HEK293 (cell line): Measurements from ENCODE around the gene PHPT1.

Experiments used
- CTCF ChIA-PET: fragments of 350-600 bp; formaldehyde crosslinking; extraction: SDS; loops from one replicate; lab custom pipeline; 2021; ENCODE audit warnings: antibody characterized with exemption; lab: Yijun Ruan, JAX
- POLR2A ChIA-PET: fragments of 300-600 bp; formaldehyde crosslinking; extraction: SDS; loops from one replicate; lab custom pipeline; 2020; ENCODE audit warnings: antibody characterized with exemption, inconsistent platforms; lab: Yijun Ruan, JAX
- H3K27ac ChIP-seq: fragments of 200-500 bp; sonication (Bioruptor generic); 2 replicates; pipeline ENCODE4 v1.5.1; 2014; ENCODE audit warnings: low read depth, low read length, control low read depth, inconsistent platforms; ENCODE audit errors: extremely low read depth
- H3K36me3 ChIP-seq, 2 experiments: fragments of 200-500 bp in 1 of 2; sonication (Bioruptor generic) in 1 of 2; 1 replicate in 1 of 2; 2 replicates in 1 of 2; pipeline ENCODE4 v1.5.1; 2014 to 2017; ENCODE audit warnings: inconsistent platforms in 2 of 2, low read length in 2 of 2; ENCODE audit not compliant: control insufficient read depth in 2 of 2, insufficient read depth in 1 of 2
- H3K4me1 ChIP-seq: fragments of 200-500 bp; sonication (Bioruptor generic); 2 replicates; pipeline ENCODE4 v1.5.1; 2014; ENCODE audit warnings: mild to moderate bottlenecking, low read length, inconsistent platforms; ENCODE audit not compliant: control insufficient read depth, insufficient read depth
- H3K4me3 ChIP-seq: 2 replicates; pipeline ENCODE4 v1.5.1; 2011; ENCODE audit warnings: low read depth, mild to moderate bottlenecking, control low read depth, low read length, moderate library complexity
- H3K9me3 ChIP-seq: fragments of 200-500 bp; sonication (Bioruptor generic); 2 replicates; pipeline ENCODE4 v1.5.1; 2014; ENCODE audit warnings: low read depth, low read length, inconsistent platforms; ENCODE audit not compliant: control insufficient read depth, insufficient read depth
- BCL11A ChIP-seq: fragments of 450-650 bp; formaldehyde crosslinking; IDR thresholded peaks from 2 replicates; pipeline ENCODE4 v1.5.1; 2016; ENCODE audit warnings: low read depth, missing biosample characterization, missing genetic modification characterization
- CTCF ChIP-seq: fragments of 450-650 bp; formaldehyde crosslinking; IDR thresholded peaks from 2 replicates; pipeline ENCODE4 v1.5.1; 2016; ENCODE audit warnings: missing biosample characterization, missing genetic modification characterization
- GLIS2 ChIP-seq: fragments of 450-650 bp; formaldehyde crosslinking; IDR thresholded peaks from 2 replicates; pipeline ENCODE4 v1.5.1; 2016; ENCODE audit warnings: missing biosample characterization, missing genetic modification characterization
- KLF1 ChIP-seq: fragments of 450-650 bp; formaldehyde crosslinking; IDR thresholded peaks from 2 replicates; pipeline ENCODE4 v1.5.1; 2016; ENCODE audit warnings: missing biosample characterization, missing genetic modification characterization
- KLF9 ChIP-seq: fragments of 450-650 bp; formaldehyde crosslinking; IDR thresholded peaks from 2 replicates; pipeline ENCODE4 v1.5.1; 2016; ENCODE audit warnings: missing biosample characterization, missing genetic modification characterization, low read depth
- OSR2 ChIP-seq: fragments of 450-650 bp; formaldehyde crosslinking; IDR thresholded peaks from 2 replicates; pipeline ENCODE4 v1.5.1; 2016; ENCODE audit warnings: missing biosample characterization, missing genetic modification characterization
- SP3 ChIP-seq: fragments of 450-650 bp; formaldehyde crosslinking; IDR thresholded peaks from 2 replicates; pipeline ENCODE4 v1.5.1; 2016; ENCODE audit warnings: missing biosample characterization, missing genetic modification characterization
- TSHZ1 ChIP-seq: fragments of 450-650 bp; formaldehyde crosslinking; IDR thresholded peaks from 2 replicates; pipeline ENCODE4 v1.5.1; 2016; ENCODE audit warnings: missing biosample characterization, missing genetic modification characterization, borderline replicate concordance
- ZBTB26 ChIP-seq: fragments of 450-650 bp; formaldehyde crosslinking; optimal IDR thresholded peaks from 2 replicates; pipeline ENCODE3; 2016; ENCODE audit warnings: missing biosample characterization, mild to moderate bottlenecking, missing genetic modification characterization
- ZBTB8A ChIP-seq: fragments of 450-650 bp; formaldehyde crosslinking; IDR thresholded peaks from 2 replicates; pipeline ENCODE4 v1.5.1; 2016; ENCODE audit warnings: missing biosample characterization, missing genetic modification characterization
- ZNF335 ChIP-seq: fragments of 450-650 bp; formaldehyde crosslinking; conservative IDR thresholded peaks from 2 replicates; pipeline ENCODE4 v1.5.1; 2016; ENCODE audit warnings: missing biosample characterization, missing genetic modification characterization
- ZNF366 ChIP-seq: fragments of 450-650 bp; formaldehyde crosslinking; conservative IDR thresholded peaks from 2 replicates; pipeline ENCODE4 v1.5.1; 2016; ENCODE audit warnings: missing biosample characterization, missing genetic modification characterization
- ZNF423 ChIP-seq: fragments of 450-650 bp; formaldehyde crosslinking; IDR thresholded peaks from 2 replicates; pipeline ENCODE4 v1.5.1; 2016; ENCODE audit warnings: missing biosample characterization, missing genetic modification characterization
- ZNF626 ChIP-seq: fragments of 450-650 bp; sonication (Bioruptor Pico); formaldehyde crosslinking; IDR thresholded peaks from 2 replicates; pipeline ENCODE4 v1.5.1; 2018; ENCODE audit warnings: missing biosample characterization, missing genetic modification characterization, inconsistent platforms
- ZNF645 ChIP-seq: fragments of 450-650 bp; formaldehyde crosslinking; IDR thresholded peaks from 2 replicates; pipeline ENCODE4; 2016; ENCODE audit warnings: missing biosample characterization, missing genetic modification characterization
- ZNF76 ChIP-seq: fragments of 450-650 bp; formaldehyde crosslinking; IDR thresholded peaks from 2 replicates; pipeline ENCODE4; 2016; ENCODE audit warnings: low read depth, missing biosample characterization, missing genetic modification characterization, borderline replicate concordance
- ZNF791 ChIP-seq: fragments of 450-650 bp; formaldehyde crosslinking; IDR thresholded peaks from 2 replicates; pipeline ENCODE4 v1.5.1; 2016; ENCODE audit warnings: missing biosample characterization, missing genetic modification characterization
- TF ChIP-seq, protein P1 (sequence below): fragments of 450-650 bp; formaldehyde crosslinking; IDR thresholded peaks from 2 replicates; pipeline ENCODE4 v1.5.1; 2016; ENCODE audit warnings: missing biosample characterization, missing genetic modification characterization
- TF ChIP-seq, protein P2 (sequence below): fragments of 450-650 bp; formaldehyde crosslinking; IDR thresholded peaks from 2 replicates; pipeline ENCODE4 v1.5.1; 2016; ENCODE audit warnings: missing biosample characterization, missing genetic modification characterization
- TF ChIP-seq, protein P3 (sequence below): sonication (generic); formaldehyde crosslinking; IDR thresholded peaks from 2 replicates; pipeline ENCODE4 v1.8.1; 2022; ENCODE audit warnings: mild to moderate bottlenecking, moderate library complexity, missing genetic modification reagents

PHPT1 gene

GRCh38 chr9:136848393-136849037, 694 bp upstream of the PHPT1 start:
- peak overlapping the region; percentile 57 for H3K4me3 ChIP-seq
- H3K36me3 ChIP-seq, result peaks cover 0 to 27% of the 10 kb centered on the region in 2 experiments; a peak in 1 of 3 replicates
- ChIA-PET CTCF (interaction anchor here (0.6 to 2.3 kb wide), 6 partner anchors 43 to 201 kb away, joined by 3 to 11 read pairs (median 4); partner anchors contain the start of gene LCN8), POLR2A (interaction anchor here (0.6 to 2.0 kb wide), 15 partner anchors 10 to 187 kb away, joined by 3 to 17 read pairs (median 4); partner anchors contain the start of genes EDF1, PAXX and TRAF2)
- no peaks in the 10 kb centered on the region for H3K9me3 ChIP-seq
- 0 out of 2 replicates have a peak, but pooled peaks cover 4% of the 10 kb centered on the region for H3K4me1 ChIP-seq
- H3K27ac ChIP-seq, result peak overlapping the region; percentile 94
- TF ChIP-seq ZNF645 (tag by site-specific recombination), result no peak
- 0 out of 2 replicates have a peak, but pooled peaks have one; percentile 44 for TF ChIP-seq ZNF423 (tag by site-specific recombination)
- peak; percentile 32; the same call in 1 of the 2 replicates for TF ChIP-seq ZNF335 (tag by site-specific recombination)
- TF ChIP-seq ZNF626 (tag by site-specific recombination), result no peak
- TF ChIP-seq ZNF76 (tag by site-specific recombination), result peak; percentile 82; the same call in 1 of the 2 replicates
- TF ChIP-seq ZNF791, result no peak
- TF ChIP-seq KLF1 (tag by site-specific recombination), result peak; percentile 92
- peak; percentile 48 for TF ChIP-seq ZBTB8A (tag by site-specific recombination)
- TF ChIP-seq TSHZ1 (tag by site-specific recombination), result no peak
- TF ChIP-seq OSR2 (tag by site-specific recombination), result 0 out of 2 replicates have a peak, but pooled peaks have one; percentile 7
- TF ChIP-seq, protein P1, sequence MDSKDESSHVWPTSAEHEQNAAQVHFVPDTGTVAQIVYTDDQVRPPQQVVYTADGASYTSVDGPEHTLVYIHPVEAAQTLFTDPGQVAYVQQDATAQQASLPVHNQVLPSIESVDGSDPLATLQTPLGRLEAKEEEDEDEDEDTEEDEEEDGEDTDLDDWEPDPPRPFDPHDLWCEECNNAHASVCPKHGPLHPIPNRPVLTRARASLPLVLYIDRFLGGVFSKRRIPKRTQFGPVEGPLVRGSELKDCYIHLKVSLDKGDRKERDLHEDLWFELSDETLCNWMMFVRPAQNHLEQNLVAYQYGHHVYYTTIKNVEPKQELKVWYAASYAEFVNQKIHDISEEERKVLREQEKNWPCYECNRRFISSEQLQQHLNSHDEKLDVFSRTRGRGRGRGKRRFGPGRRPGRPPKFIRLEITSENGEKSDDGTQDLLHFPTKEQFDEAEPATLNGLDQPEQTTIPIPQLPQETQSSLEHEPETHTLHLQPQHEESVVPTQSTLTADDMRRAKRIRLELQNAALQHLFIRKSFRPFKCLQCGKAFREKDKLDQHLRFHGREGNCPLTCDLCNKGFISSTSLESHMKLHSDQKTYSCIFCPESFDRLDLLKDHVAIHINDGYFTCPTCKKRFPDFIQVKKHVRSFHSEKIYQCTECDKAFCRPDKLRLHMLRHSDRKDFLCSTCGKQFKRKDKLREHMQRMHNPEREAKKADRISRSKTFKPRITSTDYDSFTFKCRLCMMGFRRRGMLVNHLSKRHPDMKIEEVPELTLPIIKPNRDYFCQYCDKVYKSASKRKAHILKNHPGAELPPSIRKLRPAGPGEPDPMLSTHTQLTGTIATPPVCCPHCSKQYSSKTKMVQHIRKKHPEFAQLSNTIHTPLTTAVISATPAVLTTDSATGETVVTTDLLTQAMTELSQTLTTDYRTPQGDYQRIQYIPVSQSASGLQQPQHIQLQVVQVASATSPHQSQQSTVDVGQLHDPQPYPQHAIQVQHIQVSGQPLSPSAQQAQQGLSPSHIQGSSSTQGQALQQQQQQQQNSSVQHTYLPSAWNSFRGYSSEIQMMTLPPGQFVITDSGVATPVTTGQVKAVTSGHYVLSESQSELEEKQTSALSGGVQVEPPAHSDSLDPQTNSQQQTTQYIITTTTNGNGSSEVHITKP (tag by site-specific recombination), result peak; percentile 50; the same call in 1 of the 2 replicates
- peak; percentile 55 for TF ChIP-seq GLIS2 (tag by site-specific recombination)
- TF ChIP-seq ZBTB26 (tag by site-specific recombination), result peak; percentile 80
- no peak for TF ChIP-seq CTCF
- TF ChIP-seq, protein P2, sequence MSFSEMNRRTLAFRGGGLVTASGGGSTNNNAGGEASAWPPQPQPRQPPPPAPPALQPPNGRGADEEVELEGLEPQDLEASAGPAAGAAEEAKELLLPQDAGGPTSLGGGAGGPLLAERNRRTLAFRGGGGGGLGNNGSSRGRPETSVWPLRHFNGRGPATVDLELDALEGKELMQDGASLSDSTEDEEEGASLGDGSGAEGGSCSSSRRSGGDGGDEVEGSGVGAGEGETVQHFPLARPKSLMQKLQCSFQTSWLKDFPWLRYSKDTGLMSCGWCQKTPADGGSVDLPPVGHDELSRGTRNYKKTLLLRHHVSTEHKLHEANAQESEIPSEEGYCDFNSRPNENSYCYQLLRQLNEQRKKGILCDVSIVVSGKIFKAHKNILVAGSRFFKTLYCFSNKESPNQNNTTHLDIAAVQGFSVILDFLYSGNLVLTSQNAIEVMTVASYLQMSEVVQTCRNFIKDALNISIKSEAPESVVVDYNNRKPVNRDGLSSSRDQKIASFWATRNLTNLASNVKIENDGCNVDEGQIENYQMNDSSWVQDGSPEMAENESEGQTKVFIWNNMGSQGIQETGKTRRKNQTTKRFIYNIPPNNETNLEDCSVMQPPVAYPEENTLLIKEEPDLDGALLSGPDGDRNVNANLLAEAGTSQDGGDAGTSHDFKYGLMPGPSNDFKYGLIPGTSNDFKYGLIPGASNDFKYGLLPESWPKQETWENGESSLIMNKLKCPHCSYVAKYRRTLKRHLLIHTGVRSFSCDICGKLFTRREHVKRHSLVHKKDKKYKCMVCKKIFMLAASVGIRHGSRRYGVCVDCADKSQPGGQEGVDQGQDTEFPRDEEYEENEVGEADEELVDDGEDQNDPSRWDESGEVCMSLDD (tag by site-specific recombination), result peak; percentile 62
- TF ChIP-seq BCL11A (tag by site-specific recombination), result 0 out of 2 replicates have a peak, but pooled peaks have one; percentile 0
- TF ChIP-seq SP3 (tag by site-specific recombination), result peak; percentile 16
- TF ChIP-seq KLF9 (tag by site-specific recombination), result peak; percentile 70
- TF ChIP-seq, protein P3, sequence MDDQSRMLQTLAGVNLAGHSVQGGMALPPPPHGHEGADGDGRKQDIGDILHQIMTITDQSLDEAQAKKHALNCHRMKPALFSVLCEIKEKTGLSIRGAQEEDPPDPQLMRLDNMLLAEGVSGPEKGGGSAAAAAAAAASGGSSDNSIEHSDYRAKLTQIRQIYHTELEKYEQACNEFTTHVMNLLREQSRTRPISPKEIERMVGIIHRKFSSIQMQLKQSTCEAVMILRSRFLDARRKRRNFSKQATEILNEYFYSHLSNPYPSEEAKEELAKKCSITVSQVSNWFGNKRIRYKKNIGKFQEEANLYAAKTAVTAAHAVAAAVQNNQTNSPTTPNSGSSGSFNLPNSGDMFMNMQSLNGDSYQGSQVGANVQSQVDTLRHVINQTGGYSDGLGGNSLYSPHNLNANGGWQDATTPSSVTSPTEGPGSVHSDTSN (CRISPR knock-in tag), result 0 out of 2 replicates have a peak, but pooled peaks have one; percentile 3
- peak; percentile 36; the same call in 1 of the 2 replicates for TF ChIP-seq ZNF366 (tag by site-specific recombination)
